Measurements from ENCODE around the gene ASPM. TPM values are rescaled to one million over a fixed set of nuclear protein-coding genes. Genes with fewer than 3 reads are reported as not detected.

Gene ASPM
- total and polyA plus RNA-seq, 2 of the 8 experiments (the other 6 are each of a cell fraction or from before 2014, with no cell fraction given), result 5.1 to 50.3 TPM

DNA sequence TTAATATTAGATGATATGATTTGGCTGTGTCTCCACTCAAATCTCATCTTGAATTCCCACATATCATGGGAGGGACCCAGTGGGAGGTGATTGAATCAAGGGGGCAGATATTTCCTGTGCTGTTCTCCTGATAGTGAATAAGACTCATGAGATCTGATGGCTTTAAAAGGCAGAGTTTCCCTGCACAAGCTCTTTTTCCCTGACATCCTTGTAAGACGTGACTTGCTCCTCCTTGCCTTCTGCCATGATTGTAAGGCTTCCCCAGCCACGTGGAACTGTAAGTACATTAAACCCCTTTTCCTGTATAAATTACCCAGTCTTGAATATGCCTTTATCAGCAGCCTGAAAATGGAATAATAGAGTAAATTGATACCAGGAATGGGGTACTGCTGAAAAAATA, 66.1 kb downstream of the ASPM start:
- Histone ChIP-seq H4K20me1 (replicated peaks in 1 of 2; ENCODE audit: control insufficient read depth in 1 of 2, insufficient read depth in 2 of 2, low read length in 2 of 2) (no peaks in the 10 kb centered on the region), H2BK15ac (ENCODE audit: low read length) (no peak overlapping the region), H4K8ac (ENCODE audit: extremely low read depth, insufficient read depth, low read length) (no peak overlapping the region), H3K56ac (replicated peaks; ENCODE audit: insufficient read length, low read depth, low read length) (no peak overlapping the region), H3K79me1 (ENCODE audit: low read depth, low read length) (no peaks in the 10 kb centered on the region), H4K91ac (replicated peaks; ENCODE audit: insufficient read length, low read length) (no peak overlapping the region), H3K4me3 (ENCODE audit: extremely low read depth in 1 of 4, insufficient read depth in 2 of 4, low read depth in 3 of 4, low read length in 4 of 4) (no peak overlapping the region), H3K79me2 (ENCODE audit: control insufficient read depth in 1 of 2, insufficient read depth in 2 of 2, low read length in 2 of 2) (no peaks in the 10 kb centered on the region), H2AK5ac (ENCODE audit: low read depth, low read length) (no peak overlapping the region), H2BK120ac (replicated peaks; ENCODE audit: low read depth, low read length) (no peak overlapping the region), H3K18ac (ENCODE audit: extremely low read depth, low read length) (no peak overlapping the region), H3K4me1 (replicated peaks in 1 of 4; ENCODE audit: control insufficient read depth in 3 of 4, insufficient read depth in 4 of 4, low read length in 3 of 4) (no peaks in the 10 kb centered on the region), H2BK5ac (ENCODE audit: low read depth, low read length) (no peak overlapping the region), H3K14ac (ENCODE audit: insufficient read length) (no peak overlapping the region), H3K27me3 (replicated peaks in 1 of 4; ENCODE audit: control insufficient read depth in 3 of 4, extremely low read depth in 1 of 4, insufficient read depth in 3 of 4, low read length in 3 of 4) (no peaks in the 10 kb centered on the region), H3K4me2 (ENCODE audit: insufficient read depth in 1 of 2, low read depth in 2 of 2, low read length in 2 of 2) (no peak overlapping the region), H3K4ac (replicated peaks; ENCODE audit: insufficient read length, low read depth, low read length) (no peak overlapping the region), H3K27ac (ENCODE audit: low read depth, low read length) (no peak overlapping the region), H3K9ac (replicated peaks in 1 of 4; ENCODE audit: extremely low read depth in 1 of 4, low read depth in 3 of 4, low read length in 3 of 4) (no peak overlapping the region), H3K23ac (ENCODE audit: insufficient read length) (no peak overlapping the region), H4K5ac (ENCODE audit: insufficient read length, low read depth, low read length) (no peak overlapping the region), H2BK20ac (ENCODE audit: low read length) (no peak overlapping the region), H3K36me3 (ENCODE audit: control insufficient read depth in 2 of 4, insufficient read depth in 4 of 4, low read length in 3 of 4) (peaks cover 10 to 40% (median 30%) of the 10 kb centered on the region in 4 experiments), H3K23me2 (ENCODE audit: low read depth, low read length) (no peaks in the 10 kb centered on the region), H2BK12ac (ENCODE audit: low read depth, low read length) (no peak overlapping the region), H3K9me3 (ENCODE audit: insufficient read depth in 2 of 2, low read depth in 1 of 2, low read length in 1 of 2) (peaks cover 28 to 32% of the 10 kb centered on the region in 2 experiments), H2AFZ (ENCODE audit: low read length) (no peak overlapping the region)
- 78% methylated on average over 2 of the region's 2 CpGs; no CpG with 5 or more reads in 1 of the 2 experiments for WGBS, 2 experiments (ENCODE audit: extremely low coverage in 1 of 2, insufficient coverage in 1 of 2, insufficient read length in 1 of 2, insufficient replicate concordance in 2 of 2, low coverage in 1 of 2, low lambda C conversion rate in 2 of 2, missing lambda C conversion rate in 1 of 2)
- FAIRE-seq, result no peak
- no peak for DNase-seq (ENCODE audit: low read depth in 1 of 2, low spot score in 2 of 2)
- ChIA-PET POLR2A (ENCODE audit: partially characterized antibody) (no interaction called here), CTCF (ENCODE audit: partially characterized antibody) (no interaction called here)
- TF ChIP-seq ASH2L (IDR thresholded peaks at IDR 0.05; ENCODE audit: low read length) (no peak), RBBP5 (IDR thresholded peaks at IDR 0.05; ENCODE audit: borderline replicate concordance, low read depth, low read length) (no peak), SP4 (IDR thresholded peaks at IDR 0.05; ENCODE audit: low read length) (no peak), RNF2 (IDR thresholded peaks at IDR 0.05; ENCODE audit: borderline replicate concordance, low read depth, low read length, missing control alignments, poor library complexity, severe bottlenecking) (no peak), POU5F1 (IDR thresholded peaks at IDR 0.05; ENCODE audit: low read depth, low read length) (no peak), JUND (IDR thresholded peaks at IDR 0.05; ENCODE audit: low read length) (no peak), TAF1 (IDR thresholded peaks at IDR 0.05; ENCODE audit: low read depth, low read length) (no peak), NANOG (IDR thresholded peaks at IDR 0.05; ENCODE audit: insufficient read depth, low read depth, low read length, poor library complexity, severe bottlenecking) (no peak), RAD21 (IDR thresholded peaks at IDR 0.05 in 1 of 2, conservative IDR thresholded peaks at IDR 0.05 in 1 of 2; ENCODE audit: low read depth in 2 of 2, low read length in 2 of 2) (no peak), SRF (IDR thresholded peaks at IDR 0.05; ENCODE audit: low read depth, low read length) (no peak), CEBPB (IDR thresholded peaks at IDR 0.05; ENCODE audit: low read depth, low read length) (no peak), RFX5 (IDR thresholded peaks at IDR 0.05; ENCODE audit: borderline replicate concordance, low read depth, low read length) (no peak), SIN3A (conservative IDR thresholded peaks at IDR 0.05 in 1 of 2, IDR thresholded peaks at IDR 0.05 in 1 of 2; ENCODE audit: low read depth in 1 of 2, low read length in 2 of 2) (no peak), TAF7 (optimal IDR thresholded peaks at IDR 0.05; ENCODE audit: borderline replicate concordance, low read depth, low read length) (no peak)

Measured in H1 (cell line).